Gastrocnemius medialis (tissue), 4 donors: ENCODE results near the gene IQUB.

ENCODE experiments used
- CTCF ChIP-seq, 5 experiments: fragments of 450-650 bp in 3 of 5; fragments of 200-600 bp in 2 of 5; sonication (generic) in 2 of 5; IDR thresholded peaks in 4 of 5; conservative IDR thresholded peaks in 1 of 5; 1 replicate in 4 of 5; 2 replicates in 1 of 5; pipeline ENCODE4 v1.5.1; 2016 to 2019; ENCODE audit warnings: antibody characterized with exemption in 5 of 5, mild to moderate bottlenecking in 3 of 5, moderate library complexity in 3 of 5
- POLR2A ChIP-seq, 2 donors: fragments of 450-650 bp; IDR thresholded peaks; one replicate each; pipeline ENCODE4 v1.6.1; 2017; ENCODE audit warnings: antibody characterized with exemption in 2 of 2, mild to moderate bottlenecking in 2 of 2, moderate library complexity in 2 of 2

GRCh38 chr7:123571187-123571586 is 36.8 kb upstream of the IQUB start:
- no peak for TF ChIP-seq POLR2A (IDR thresholded peaks at IDR 0.05)
- TF ChIP-seq CTCF (IDR thresholded peaks at IDR 0.05 in 4 of 5, conservative IDR thresholded peaks at IDR 0.05 in 1 of 5), result no peak
